Posterior cingulate gyrus (tissue), 11 donors: ENCODE measurements around the gene ZNF567.
"Not testable (repeated sequence)": the region's sequence is repeated elsewhere in the genome, so short reads cannot be mapped to it uniquely, and the experiment has no call there.

ENCODE experiments used
- DNase-seq, 10 donors: peaks; one replicate each; pipeline versions ENCODE4 v3.0.0 to v3.0.0-alpha.2; 2020 to 2021; ENCODE audit warnings: mixed read lengths in 3 of 10
- intact Hi-C: fragments of 100-400 bp; cut with DNase I; formaldehyde crosslinking; loops from one replicate; pipeline ENCODE4 v1.15.1; 2023

Gene ZNF567

DNA sequence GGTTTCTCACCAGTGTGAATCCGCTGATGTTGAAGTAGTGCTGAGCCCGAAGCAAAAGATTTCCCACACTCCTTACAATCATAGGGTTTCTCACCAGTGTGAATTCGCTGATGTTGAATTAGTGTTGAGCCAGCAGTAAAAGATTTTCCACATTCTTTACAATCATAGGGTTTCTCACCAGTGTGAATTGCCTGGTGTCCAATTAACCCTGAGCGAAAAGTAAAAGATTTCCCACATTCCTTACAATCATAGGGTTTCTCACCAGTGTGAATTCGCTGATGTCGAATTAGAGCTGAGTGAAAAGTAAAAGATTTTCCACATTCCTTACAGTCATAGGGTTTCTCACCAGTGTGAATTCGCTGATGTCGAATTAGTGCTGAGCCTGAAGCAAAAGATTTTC lies 62.2 kb downstream of the ZNF567 start:
- DNase-seq, intact Hi-C loops: not testable (repeated sequence)

DNA sequence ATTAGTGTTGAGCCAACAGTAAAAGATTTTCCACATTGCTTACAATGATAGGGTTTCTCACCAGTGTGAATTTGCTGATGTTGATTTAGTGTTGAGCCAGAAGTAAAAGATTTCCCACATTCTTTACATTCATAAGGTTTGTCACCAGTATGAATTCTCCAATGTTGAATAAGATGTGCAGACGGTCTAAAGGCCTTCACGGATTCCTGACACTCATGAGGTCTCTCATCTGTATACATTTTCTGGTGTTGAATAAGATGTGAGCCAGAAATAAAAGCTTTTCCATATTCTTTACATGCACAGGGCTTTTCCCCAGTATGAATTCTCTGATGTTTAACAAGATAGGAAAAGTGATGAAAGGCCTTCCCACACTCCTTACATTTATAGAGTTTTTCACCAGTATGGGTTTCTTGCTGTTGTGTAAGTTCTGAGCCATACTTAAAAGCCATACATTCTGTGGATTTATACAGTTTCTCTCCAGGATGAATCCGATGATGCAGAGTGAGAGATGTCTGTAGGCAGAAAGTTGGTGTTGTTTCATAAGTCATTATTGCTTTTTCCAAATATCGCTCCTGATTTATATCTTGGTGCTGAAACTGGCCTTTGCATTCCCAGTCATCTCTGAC lies 62.8 kb downstream of the ZNF567 start:
- intact Hi-C loops, result no loop called here
- DNase-seq, result no peak
